ENCODE measurements around the gene NOC2L. TPM values are rescaled to one million over a fixed set of nuclear protein-coding genes. Genes with fewer than 3 reads are reported as not detected.
A peak's percentile ranks its signal among the peaks of the same experiment; 100 is the strongest.

Gene NOC2L
- total and polyA plus RNA-seq, 9 of the 15 experiments (the other 6 are each of a cell fraction or from before 2014, with no cell fraction given) = 4.0 to 410 (median 200) TPM

GRCh38 chr1:966704-967300 lies 7.7 kb upstream of the NOC2L start (continued):
- TF ChIP-seq U2AF2 (optimal IDR thresholded peaks at IDR 0.05; ENCODE audit: low read depth, low read length) = no peak
- no peak for TF ChIP-seq GTF2A2 (tag; IDR thresholded peaks at IDR 0.05)
- peak; percentile 85 for TF ChIP-seq ZFX (CRISPR knock-in tag; IDR thresholded peaks at IDR 0.05)
- no peak for TF ChIP-seq MAFK (IDR thresholded peaks at IDR 0.05; ENCODE audit: low read length)
- TF ChIP-seq RFX7 (CRISPR knock-in tag; IDR thresholded peaks at IDR 0.05) = no peak
- TF ChIP-seq ZNF143 (CRISPR knock-in tag; IDR thresholded peaks at IDR 0.05) = no peak
- no peak for TF ChIP-seq CREBBP (IDR thresholded peaks at IDR 0.05; ENCODE audit: low read depth, low read length)
- TF ChIP-seq MCM5 (IDR thresholded peaks at IDR 0.05; ENCODE audit: low read depth) = no peak
- TF ChIP-seq ZKSCAN1 (IDR thresholded peaks at IDR 0.05; ENCODE audit: low read depth, low read length) = no peak
- no peak for TF ChIP-seq ZNF239 (CRISPR knock-in tag; IDR thresholded peaks at IDR 0.05)
- no peak for TF ChIP-seq TEAD2 (tag; IDR thresholded peaks at IDR 0.05)
- no peak for TF ChIP-seq SNRNP70 (optimal IDR thresholded peaks at IDR 0.05; ENCODE audit: low read depth, low read length)
- TF ChIP-seq ZEB2 (IDR thresholded peaks at IDR 0.05) = no peak
- TF ChIP-seq GTF2F1 (IDR thresholded peaks at IDR 0.05; ENCODE audit: low read depth, low read length) = no peak
- TF ChIP-seq ZNF717 (CRISPR knock-in tag; IDR thresholded peaks at IDR 0.05) = no peak
- TF ChIP-seq ERF (CRISPR knock-in tag; IDR thresholded peaks at IDR 0.05) = peak; percentile 30; the same call in 1 of the 2 replicates
- no peak for TF ChIP-seq ETV6 (IDR thresholded peaks at IDR 0.05; ENCODE audit: borderline replicate concordance in 1 of 2, low read depth in 2 of 2, low read length in 1 of 2)
- TF ChIP-seq ETV6 (CRISPR knock-in tag; IDR thresholded peaks at IDR 0.05; ENCODE audit: borderline replicate concordance) = no peak
- no peak for TF ChIP-seq AFF4 (CRISPR knock-in tag; IDR thresholded peaks at IDR 0.05)
- TF ChIP-seq, protein P1, sequence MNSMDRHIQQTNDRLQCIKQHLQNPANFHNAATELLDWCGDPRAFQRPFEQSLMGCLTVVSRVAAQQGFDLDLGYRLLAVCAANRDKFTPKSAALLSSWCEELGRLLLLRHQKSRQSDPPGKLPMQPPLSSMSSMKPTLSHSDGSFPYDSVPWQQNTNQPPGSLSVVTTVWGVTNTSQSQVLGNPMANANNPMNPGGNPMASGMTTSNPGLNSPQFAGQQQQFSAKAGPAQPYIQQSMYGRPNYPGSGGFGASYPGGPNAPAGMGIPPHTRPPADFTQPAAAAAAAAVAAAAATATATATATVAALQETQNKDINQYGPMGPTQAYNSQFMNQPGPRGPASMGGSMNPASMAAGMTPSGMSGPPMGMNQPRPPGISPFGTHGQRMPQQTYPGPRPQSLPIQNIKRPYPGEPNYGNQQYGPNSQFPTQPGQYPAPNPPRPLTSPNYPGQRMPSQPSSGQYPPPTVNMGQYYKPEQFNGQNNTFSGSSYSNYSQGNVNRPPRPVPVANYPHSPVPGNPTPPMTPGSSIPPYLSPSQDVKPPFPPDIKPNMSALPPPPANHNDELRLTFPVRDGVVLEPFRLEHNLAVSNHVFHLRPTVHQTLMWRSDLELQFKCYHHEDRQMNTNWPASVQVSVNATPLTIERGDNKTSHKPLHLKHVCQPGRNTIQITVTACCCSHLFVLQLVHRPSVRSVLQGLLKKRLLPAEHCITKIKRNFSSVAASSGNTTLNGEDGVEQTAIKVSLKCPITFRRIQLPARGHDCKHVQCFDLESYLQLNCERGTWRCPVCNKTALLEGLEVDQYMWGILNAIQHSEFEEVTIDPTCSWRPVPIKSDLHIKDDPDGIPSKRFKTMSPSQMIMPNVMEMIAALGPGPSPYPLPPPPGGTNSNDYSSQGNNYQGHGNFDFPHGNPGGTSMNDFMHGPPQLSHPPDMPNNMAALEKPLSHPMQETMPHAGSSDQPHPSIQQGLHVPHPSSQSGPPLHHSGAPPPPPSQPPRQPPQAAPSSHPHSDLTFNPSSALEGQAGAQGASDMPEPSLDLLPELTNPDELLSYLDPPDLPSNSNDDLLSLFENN (IDR thresholded peaks at IDR 0.05; ENCODE audit: low read depth in 2 of 2, low read length in 2 of 2) = no peak
- TF ChIP-seq MYC (IDR thresholded peaks at IDR 0.05; ENCODE audit: low read depth, low read length) = peak; percentile 70
- peak; percentile 13; the same call in 1 of the 2 replicates for TF ChIP-seq MYC (CRISPR knock-in tag; IDR thresholded peaks at IDR 0.05; ENCODE audit: borderline replicate concordance, low read depth)
- no peak for TF ChIP-seq GABPA (tag; conservative IDR thresholded peaks at IDR 0.05; ENCODE audit: low read depth)
- TF ChIP-seq ZNF134 (CRISPR knock-in tag; conservative IDR thresholded peaks at IDR 0.05) = no peak
- no peak for TF ChIP-seq PCBP2 (IDR thresholded peaks at IDR 0.05; ENCODE audit: low read depth, low read length, poor library complexity, severe bottlenecking)
